HG03175 (cell line): ENCODE results near the gene GOLGA8B.
"Not testable (repeated sequence)": the region's sequence is repeated elsewhere in the genome, so short reads cannot be mapped to it uniquely, and the experiment has no call there.

Experiments
- ATAC-seq: cut with Tn5 transposase; IDR thresholded peaks from one replicate; pipeline ENCODE4 v1.9.1; 2021; ENCODE audit warnings: mild to moderate bottlenecking, moderate library complexity; ENCODE audit not compliant: unreplicated experiment

Gene GOLGA8B

DNA sequence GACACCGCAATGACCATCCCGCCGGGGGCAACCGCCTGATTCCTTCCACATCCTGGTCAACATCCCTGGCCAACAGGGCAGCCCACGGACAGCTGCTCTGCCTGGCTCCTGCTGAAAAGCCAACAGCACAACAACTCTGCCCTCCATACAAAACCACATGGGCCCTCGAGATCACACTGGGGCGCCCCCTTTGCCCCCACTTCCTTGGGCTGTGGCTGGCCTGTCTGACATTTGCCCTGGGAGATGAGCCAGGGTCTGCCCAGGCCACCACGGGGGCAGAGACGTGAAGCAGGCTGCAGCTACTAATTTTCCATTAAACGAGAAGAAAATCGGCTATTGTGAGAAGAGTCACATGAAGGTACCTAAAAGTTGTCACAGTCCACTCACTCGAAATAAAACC is 16.3 kb downstream of the GOLGA8B start:
- not testable (repeated sequence) for ATAC-seq

DNA sequence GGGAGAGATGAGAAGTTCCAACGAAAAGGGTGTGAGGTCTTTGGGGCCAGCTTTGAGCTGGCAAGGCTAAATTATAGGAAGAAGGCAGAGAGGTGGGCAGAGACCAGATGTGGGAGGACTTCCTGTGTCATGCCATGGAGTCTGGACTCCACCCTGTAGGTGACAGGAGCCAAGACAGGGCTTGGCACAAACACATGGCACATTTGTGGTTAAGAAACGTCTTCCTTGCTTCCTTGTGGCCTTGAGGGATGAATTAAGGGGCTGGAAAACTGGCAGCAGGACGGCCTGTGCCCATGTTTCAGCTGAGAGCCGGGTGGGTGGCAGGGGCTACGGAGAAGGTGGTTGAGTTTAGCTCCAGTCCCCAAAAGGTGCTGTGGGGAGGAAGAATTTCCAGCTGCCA is 18.7 kb downstream of the GOLGA8B start:
- ATAC-seq, result not testable (repeated sequence)

DNA sequence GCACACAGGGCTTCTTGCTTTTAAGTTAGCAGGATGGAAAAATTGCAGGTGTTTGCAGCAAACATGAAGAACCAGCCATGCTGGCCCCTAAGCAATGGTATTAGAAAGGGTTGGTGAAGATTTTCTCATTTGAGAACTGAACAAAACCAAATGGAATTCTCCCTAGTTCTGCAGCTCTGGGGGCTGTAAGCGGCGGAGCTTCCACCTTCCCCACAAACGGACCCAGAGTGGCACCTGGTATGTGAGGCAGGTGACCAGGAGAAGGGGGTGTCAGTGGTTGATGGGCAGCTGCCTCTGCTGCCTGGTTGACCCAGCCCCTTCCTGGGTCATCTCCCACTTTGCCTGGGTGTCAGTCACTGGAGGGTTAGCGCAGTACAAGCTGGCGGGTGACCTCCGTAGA is 22.6 kb downstream of the GOLGA8B start:
- ATAC-seq, result not testable (repeated sequence)

DNA sequence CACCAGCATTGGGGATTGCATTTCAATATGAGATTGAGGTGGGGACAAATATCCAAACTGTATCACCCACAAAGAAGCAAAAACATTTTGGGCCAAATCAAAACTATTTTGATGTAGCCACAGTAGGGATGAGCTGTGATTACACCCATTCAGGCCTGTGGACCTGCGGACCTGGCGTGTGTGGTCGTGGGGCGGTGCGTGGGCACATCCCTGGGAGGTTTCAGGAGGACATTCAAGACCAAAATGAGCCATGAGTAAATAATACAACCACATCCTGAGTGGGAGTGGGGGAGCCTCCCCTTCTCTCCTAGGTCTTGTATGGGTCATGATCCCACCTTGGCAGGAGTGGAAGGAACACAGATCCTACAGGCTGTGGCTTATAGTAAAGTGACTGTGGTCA is 23.7 kb downstream of the GOLGA8B start:
- ATAC-seq, result not testable (repeated sequence)

DNA sequence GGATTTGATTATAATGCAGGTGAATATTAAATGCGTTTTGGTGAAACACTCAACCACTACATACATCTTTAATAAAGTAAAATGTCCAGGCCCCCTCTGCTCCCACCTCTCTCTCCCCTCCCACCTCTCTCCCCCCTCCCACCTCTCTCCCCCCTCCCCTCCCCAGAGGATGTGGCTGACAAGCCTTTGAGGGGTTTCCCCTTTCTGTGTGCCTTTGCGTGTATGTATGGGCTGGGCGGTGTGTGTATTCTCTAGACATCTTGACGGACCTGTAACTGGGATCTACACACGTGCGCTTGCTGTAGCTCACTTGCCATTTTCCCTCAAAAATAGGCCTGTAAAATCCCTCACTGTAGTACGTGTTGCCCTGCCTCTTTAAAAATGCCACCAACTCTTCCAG is 28.3 kb downstream of the GOLGA8B start:
- ATAC-seq, result not testable (repeated sequence)

DNA sequence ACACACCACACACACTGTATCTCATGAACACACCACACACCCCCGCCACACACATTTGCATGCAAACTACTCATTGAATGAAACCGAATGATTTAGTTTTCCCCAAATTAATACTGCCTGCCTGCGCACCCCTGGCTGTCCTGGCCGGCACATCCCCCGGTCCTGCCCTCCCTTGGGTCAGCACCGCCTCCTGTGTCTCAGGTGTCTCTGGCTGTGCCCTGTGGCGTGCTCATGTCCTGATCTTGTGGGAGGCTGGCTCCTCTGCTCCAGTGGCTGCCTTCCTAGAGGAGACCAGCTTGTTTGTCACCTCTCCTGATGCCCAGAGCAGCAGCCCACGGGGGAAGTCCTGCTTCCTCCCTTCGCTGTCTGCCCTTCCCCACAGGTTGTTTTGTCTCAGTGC is 28.7 kb downstream of the GOLGA8B start:
- not testable (repeated sequence) for ATAC-seq

DNA sequence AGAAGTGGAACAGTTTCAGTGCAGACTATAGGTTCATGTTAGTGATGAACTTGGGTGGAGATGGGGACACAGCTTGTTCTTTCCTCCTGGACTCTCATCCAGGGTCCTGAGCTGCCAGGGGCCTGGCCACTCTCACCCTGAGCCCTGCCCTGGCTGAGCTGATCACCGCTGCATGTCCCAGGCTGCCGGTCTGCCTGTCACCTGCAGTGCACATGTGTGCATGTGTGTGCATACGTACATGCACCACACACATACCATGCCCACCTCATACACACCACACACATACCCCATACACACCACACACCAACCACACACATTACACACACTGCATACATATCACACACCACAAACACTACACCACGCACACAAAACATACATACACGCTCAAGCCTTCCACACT is 29.3 kb downstream of the GOLGA8B start:
- ATAC-seq, result not testable (repeated sequence)

DNA sequence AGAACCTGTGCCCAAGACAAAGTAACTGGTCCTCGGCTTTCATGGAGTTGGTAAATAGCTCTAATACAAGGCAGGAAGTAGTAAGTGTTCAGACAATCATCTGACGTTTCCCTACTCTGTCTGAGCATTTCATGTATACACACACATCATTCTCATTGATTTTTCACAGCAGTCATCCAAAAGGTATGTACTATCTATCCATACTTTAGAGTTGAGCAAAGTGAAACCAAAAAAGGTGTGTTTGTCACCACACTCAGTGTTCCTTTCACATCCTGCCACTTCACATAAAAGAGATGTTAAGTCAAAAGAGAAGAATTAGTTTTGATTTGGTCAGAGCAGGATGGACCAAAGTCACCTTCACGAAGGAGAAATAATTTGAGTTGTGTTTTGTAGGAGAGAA is 33.3 kb downstream of the GOLGA8B start:
- ATAC-seq, result not testable (repeated sequence)

DNA sequence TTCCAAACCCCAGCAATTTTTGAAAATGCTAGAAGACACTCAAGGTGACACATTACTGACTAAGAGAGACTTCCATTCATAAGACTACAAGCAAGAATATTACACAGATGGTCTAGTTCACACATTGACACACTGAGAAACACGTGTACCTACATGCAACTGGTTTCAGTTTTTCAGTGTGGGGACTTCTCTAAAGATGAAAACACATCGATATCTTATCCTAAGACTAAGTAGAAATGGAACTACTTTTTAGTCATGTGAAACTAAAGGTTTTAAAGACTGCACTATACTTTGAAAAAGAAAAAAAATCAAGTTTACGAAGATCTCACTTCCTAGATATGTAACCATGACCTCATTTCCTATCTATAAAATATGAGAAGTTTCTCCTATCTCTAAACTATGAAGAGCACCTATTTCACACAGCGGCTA is 34.1 kb downstream of the GOLGA8B start:
- ATAC-seq, result not testable (repeated sequence)

DNA sequence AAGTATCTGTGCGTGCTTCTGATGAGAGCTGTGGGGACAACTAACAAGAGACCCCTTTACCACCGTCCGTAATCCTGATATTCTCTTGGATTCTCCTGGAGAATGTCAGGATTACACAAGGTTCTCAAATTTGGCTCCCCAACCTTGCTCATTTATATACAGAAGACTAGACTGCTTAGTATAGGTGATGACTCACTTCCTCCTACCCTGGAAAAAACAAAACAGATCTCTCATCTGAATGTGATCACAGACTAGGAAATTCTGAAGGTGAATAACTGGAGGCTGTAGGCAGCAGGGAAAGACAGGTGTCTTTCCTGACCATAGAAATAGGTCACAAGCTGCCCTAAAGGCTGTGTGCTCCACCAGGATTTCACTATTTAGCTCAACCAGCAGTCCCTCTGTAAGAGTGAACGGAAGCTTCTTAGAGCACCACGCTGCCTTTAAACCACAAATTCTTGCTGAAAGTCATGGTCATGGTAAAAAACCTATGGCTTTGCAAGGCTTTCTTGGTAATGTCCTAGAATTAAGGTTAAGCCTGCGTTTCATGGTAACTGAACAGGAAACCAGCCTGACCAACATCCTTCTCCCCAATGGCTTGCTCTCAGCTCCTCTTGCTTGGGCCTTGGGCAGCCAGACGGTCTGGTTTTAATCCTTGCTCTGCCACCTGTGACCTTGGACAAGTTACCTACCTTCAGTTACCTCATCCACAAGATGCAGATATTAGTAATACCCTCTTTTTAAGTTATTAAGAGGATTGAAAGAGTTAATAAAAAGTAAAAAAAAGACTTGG is 39.4 kb downstream of the GOLGA8B start:
- ATAC-seq, result not testable (repeated sequence)

DNA sequence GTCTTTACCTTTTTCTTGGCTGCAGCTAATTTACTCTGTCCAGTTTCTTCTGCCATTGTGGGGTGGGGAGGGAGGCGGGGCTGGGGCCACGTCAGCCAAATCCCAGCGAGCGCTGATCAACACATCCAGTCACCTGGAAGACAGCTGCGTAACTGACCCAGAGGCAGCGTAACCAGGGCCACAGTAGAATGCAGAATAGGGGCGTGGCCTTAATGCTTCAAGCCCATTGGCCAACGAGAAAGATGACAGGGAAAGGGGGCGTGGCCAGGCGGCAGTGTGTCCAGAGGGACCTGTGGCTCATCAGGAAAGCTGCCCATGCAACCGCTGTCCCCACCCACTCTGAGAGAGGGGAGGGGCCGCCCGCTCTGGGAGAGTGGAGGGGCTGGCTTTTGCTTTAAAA is 47.6 kb downstream of the GOLGA8B start:
- not testable (repeated sequence) for ATAC-seq
